OCI-LY7 (cell line): Measurements from ENCODE around the gene MYO1B.

Experiments used
- EZH2phosphoT487 ChIP-seq: fragments of 200-600 bp; sonication (generic); IDR thresholded peaks from 2 replicates; pipeline ENCODE4 v1.6.1; 2018; ENCODE audit warnings: low read depth, borderline replicate concordance, mild to moderate bottlenecking, mixed run types, antibody characterized with exemption, low read length, moderate library complexity, mixed read lengths
- TF ChIP-seq, protein P1 (sequence below): fragments of 200-600 bp; sonication (generic); conservative IDR thresholded peaks from 2 replicates; pipeline ENCODE4 v1.5.1; 2014; ENCODE audit warnings: mild to moderate bottlenecking, antibody characterized with exemption, low read length, moderate library complexity, mixed read lengths

DNA sequence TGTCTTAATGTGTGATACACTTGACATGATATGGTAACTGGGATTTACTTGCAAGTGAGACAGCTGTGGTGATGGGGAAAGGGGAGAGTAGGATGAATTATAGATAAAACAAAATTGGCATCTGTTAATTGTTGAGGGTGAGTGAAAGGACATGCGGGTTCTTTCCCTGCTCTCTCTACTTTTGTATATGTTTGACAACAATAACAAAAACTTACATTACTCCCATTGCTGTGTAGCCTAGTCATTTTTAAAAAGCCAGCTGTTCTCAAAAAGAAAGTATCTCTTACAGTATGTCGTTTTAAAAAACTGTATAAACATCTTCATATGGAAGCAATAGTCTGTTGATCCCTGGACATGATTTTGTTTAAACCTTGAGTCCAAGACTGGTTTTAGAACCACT, 117.6 kb downstream of the MYO1B start:
- TF ChIP-seq, protein P1, sequence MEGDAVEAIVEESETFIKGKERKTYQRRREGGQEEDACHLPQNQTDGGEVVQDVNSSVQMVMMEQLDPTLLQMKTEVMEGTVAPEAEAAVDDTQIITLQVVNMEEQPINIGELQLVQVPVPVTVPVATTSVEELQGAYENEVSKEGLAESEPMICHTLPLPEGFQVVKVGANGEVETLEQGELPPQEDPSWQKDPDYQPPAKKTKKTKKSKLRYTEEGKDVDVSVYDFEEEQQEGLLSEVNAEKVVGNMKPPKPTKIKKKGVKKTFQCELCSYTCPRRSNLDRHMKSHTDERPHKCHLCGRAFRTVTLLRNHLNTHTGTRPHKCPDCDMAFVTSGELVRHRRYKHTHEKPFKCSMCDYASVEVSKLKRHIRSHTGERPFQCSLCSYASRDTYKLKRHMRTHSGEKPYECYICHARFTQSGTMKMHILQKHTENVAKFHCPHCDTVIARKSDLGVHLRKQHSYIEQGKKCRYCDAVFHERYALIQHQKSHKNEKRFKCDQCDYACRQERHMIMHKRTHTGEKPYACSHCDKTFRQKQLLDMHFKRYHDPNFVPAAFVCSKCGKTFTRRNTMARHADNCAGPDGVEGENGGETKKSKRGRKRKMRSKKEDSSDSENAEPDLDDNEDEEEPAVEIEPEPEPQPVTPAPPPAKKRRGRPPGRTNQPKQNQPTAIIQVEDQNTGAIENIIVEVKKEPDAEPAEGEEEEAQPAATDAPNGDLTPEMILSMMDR = no peak
- no peak for TF ChIP-seq EZH2phosphoT487
